Erythroblast (primary cell): ENCODE results near the gene VDAC2.

Source experiments
- GATA1 ChIP-seq: IDR thresholded peaks from 2 replicates; pipeline ENCODE4 v1.6.1; 2011; ENCODE audit warnings: low read depth, mild to moderate bottlenecking, control low read depth, low read length, moderate library complexity
- POLR2A ChIP-seq: IDR thresholded peaks from 2 replicates; pipeline ENCODE4 v1.6.1; 2011; ENCODE audit warnings: mild to moderate bottlenecking, low read length

- TF ChIP-seq POLR2A: no peak
- no peak for TF ChIP-seq GATA1
Measured at GRCh38 chr10:75272896-75273295, 62.3 kb downstream of the VDAC2 start.
